ENCODE measurements around the gene SNORC. TPM values are rescaled to one million over a fixed set of nuclear protein-coding genes. Genes with fewer than 3 reads are reported as not detected.

The SNORC gene
- total and polyA plus RNA-seq, 10 of the 15 experiments (the other 5 are each of a cell fraction or from before 2014, with no cell fraction given), result 0.04 to 0.74 (median 0.45) TPM; not detected in 4

DNA sequence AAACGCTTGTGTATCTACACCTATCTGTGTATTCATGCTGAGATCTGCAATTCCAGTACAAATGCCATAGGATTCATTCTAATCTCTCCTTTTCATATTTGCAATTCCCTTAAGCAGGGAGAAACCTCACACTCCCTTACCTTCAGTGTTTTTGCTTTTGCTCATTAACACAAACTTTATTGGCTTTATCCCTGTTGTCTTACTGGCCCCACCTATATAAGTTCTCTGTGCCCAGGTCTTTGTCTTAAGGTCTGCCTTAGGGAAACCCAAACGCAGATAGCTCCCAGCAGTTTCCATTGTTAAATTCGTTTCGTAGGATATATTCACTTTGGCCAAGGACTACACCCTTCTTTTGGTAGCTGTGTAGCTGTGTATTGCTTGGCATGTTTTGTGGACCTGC lies 4.0 kb upstream of the SNORC start:
- no peaks in the 10 kb centered on the region for H3K4me1 ChIP-seq (ENCODE audit: control insufficient read depth, insufficient read depth, low read length)
- in situ Hi-C loops (cut with MboI), result no loop called here

More for the DNA sequence above, 4.0 kb upstream of the SNORC start:
- TF ChIP-seq, protein P1, sequence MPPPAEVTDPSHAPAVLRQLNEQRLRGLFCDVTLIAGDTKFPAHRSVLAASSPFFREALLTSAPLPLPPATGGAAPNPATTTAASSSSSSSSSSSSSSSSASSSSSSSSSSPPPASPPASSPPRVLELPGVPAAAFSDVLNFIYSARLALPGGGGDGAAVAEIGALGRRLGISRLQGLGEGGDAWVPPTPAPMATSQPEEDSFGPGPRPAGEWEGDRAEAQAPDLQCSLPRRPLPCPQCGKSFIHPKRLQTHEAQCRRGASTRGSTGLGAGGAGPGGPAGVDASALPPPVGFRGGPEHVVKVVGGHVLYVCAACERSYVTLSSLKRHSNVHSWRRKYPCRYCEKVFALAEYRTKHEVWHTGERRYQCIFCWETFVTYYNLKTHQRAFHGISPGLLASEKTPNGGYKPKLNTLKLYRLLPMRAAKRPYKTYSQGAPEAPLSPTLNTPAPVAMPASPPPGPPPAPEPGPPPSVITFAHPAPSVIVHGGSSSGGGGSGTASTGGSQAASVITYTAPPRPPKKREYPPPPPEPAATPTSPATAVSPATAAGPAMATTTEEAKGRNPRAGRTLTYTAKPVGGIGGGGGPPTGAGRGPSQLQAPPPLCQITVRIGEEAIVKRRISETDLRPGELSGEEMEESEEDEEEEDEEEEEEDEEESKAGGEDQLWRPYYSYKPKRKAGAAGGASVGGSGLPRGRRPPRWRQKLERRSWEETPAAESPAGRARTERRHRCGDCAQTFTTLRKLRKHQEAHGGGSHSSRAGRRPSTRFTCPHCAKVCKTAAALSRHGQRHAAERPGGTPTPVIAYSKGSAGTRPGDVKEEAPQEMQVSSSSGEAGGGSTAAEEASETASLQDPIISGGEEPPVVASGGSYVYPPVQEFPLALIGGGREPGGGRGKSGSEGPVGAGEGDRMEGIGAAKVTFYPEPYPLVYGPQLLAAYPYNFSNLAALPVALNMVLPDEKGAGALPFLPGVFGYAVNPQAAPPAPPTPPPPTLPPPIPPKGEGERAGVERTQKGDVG (CRISPR knock-in tag; IDR thresholded peaks at IDR 0.05), result no peak
- TF ChIP-seq MTA3 (IDR thresholded peaks at IDR 0.05; ENCODE audit: borderline replicate concordance, low read length) (no peak), SP1 (IDR thresholded peaks at IDR 0.05; ENCODE audit: low read depth, low read length) (no peak), SMARCA5 (IDR thresholded peaks at IDR 0.05) (no peak), EGR1 (IDR thresholded peaks at IDR 0.05; ENCODE audit: borderline replicate concordance in 1 of 2, low read depth in 2 of 2, low read length in 2 of 2) (no peak), POU2F2 (IDR thresholded peaks at IDR 0.05; ENCODE audit: borderline replicate concordance, low read depth, low read length) (no peak)
- TF ChIP-seq, protein P2, sequence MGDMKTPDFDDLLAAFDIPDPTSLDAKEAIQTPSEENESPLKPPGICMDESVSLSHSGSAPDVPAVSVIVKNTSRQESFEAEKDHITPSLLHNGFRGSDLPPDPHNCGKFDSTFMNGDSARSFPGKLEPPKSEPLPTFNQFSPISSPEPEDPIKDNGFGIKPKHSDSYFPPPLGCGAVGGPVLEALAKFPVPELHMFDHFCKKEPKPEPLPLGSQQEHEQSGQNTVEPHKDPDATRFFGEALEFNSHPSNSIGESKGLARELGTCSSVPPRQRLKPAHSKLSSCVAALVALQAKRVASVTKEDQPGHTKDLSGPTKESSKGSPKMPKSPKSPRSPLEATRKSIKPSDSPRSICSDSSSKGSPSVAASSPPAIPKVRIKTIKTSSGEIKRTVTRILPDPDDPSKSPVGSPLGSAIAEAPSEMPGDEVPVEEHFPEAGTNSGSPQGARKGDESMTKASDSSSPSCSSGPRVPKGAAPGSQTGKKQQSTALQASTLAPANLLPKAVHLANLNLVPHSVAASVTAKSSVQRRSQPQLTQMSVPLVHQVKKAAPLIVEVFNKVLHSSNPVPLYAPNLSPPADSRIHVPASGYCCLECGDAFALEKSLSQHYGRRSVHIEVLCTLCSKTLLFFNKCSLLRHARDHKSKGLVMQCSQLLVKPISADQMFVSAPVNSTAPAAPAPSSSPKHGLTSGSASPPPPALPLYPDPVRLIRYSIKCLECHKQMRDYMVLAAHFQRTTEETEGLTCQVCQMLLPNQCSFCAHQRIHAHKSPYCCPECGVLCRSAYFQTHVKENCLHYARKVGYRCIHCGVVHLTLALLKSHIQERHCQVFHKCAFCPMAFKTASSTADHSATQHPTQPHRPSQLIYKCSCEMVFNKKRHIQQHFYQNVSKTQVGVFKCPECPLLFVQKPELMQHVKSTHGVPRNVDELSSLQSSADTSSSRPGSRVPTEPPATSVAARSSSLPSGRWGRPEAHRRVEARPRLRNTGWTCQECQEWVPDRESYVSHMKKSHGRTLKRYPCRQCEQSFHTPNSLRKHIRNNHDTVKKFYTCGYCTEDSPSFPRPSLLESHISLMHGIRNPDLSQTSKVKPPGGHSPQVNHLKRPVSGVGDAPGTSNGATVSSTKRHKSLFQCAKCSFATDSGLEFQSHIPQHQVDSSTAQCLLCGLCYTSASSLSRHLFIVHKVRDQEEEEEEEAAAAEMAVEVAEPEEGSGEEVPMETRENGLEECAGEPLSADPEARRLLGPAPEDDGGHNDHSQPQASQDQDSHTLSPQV (IDR thresholded peaks at IDR 0.05), result no peak
- H3K27me3 ChIP-seq (replicated peaks in 1 of 2; ENCODE audit: control insufficient read depth in 2 of 2, insufficient read depth in 2 of 2, low read length in 1 of 2), result no peaks in the 10 kb centered on the region
- H3K9me3 ChIP-seq (replicated peaks; ENCODE audit: control insufficient read depth, insufficient read depth, low read length), result no peaks in the 10 kb centered on the region
- FAIRE-seq (no peak), DNase-seq (ENCODE audit: low read depth, low spot score) (no peak), ATAC-seq (no peak)
- H3K79me2 ChIP-seq (ENCODE audit: control insufficient read depth, insufficient read depth, low read length), result no peaks in the 10 kb centered on the region
- ChIA-PET POLR2A (interaction anchor here (1.3 kb wide), 1 partner anchor 19 kb away, joined by 3 read pairs; no protein-coding TSS in a partner anchor), SMC1A (ENCODE audit: uncharacterized antibody, unreplicated experiment) (no interaction called here), CTCF (interaction anchor here (1.4 to 1.7 kb wide), 2 partner anchors 16 to 188 kb away, joined by 5 to 7 read pairs; no protein-coding TSS in a partner anchor), RAD21 (ENCODE audit: unreplicated experiment) (interaction anchor here (0.6 kb wide), 1 partner anchor 173 kb away, joined by 4 read pairs; no protein-coding TSS in a partner anchor)
- intact Hi-C loops (cut with micrococcal nuclease; ENCODE audit: unreplicated experiment), result no loop called here
- 86% methylated on average over 4 of the region's 4 CpGs for WGBS (ENCODE audit: insufficient coverage, insufficient replicate concordance, low lambda C conversion rate, missing lambda C conversion rate)
- no peaks in the 10 kb centered on the region for H4K20me1 ChIP-seq (ENCODE audit: control insufficient read depth, insufficient read depth)
- no peaks in the 10 kb centered on the region; a peak in 1 of 4 replicates for H3K36me3 ChIP-seq (ENCODE audit: control insufficient read depth in 2 of 2, insufficient read depth in 2 of 2, low read length in 1 of 2)
- no peak overlapping the region for H3K4me3 ChIP-seq
- no peak overlapping the region for H3K9ac ChIP-seq (ENCODE audit: control insufficient read depth, insufficient read depth, low read length)
- BruUV-seq (replicated peaks), result no TSS peak
- no peak overlapping the region for H3K4me2 ChIP-seq (ENCODE audit: control insufficient read depth, insufficient read depth)
- no peak overlapping the region for H2AFZ ChIP-seq (ENCODE audit: control insufficient read depth, low read depth, low read length)
- no peak overlapping the region for H3K27ac ChIP-seq (ENCODE audit: control insufficient read depth, insufficient read depth)

Measured in GM12878 (cell line).